Skin epidermis (tissue), 12 donors: ENCODE results near the gene SFXN5.

Source experiments
- H3K27ac ChIP-seq, 21 experiments: fragments of 200-600 bp; sonication (generic) in 11 of 21; one replicate each; pipeline ENCODE4 v1.5.0; 2020; ENCODE audit warnings: mild to moderate bottlenecking in 3 of 21, inconsistent platforms in 2 of 21, moderate library complexity in 2 of 21
- H3K4me3 ChIP-seq, 7 experiments: fragments of 200-600 bp; sonication (generic) in 2 of 7; one replicate each; pipeline ENCODE4 v1.5.0; 2020; ENCODE audit warnings: inconsistent platforms in 2 of 7, mild to moderate bottlenecking in 2 of 7, moderate library complexity in 1 of 7

Gene SFXN5

DNA sequence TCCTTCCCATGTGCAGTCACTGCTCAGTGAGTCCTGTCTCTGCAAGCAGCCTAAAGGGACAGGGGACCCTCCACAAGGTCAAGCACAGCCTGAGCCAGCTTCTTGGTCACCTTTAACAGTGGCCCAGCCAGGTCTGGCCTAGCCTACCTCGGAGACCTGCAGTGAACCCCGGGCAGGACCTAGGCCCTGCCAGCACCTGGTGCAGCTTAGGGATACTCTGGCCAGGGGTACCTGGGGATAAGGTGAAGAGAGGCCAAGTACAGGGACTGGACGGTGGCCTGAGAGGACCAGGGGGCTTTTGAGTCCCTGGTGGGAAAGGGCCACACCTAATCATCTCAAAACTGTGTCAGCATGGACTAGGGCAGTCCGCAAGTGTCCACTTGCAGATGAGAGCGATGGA lies 86.4 kb downstream of the SFXN5 start:
- Histone ChIP-seq H3K4me3 (no peak overlapping the region), H3K27ac (no peak overlapping the region)

DNA sequence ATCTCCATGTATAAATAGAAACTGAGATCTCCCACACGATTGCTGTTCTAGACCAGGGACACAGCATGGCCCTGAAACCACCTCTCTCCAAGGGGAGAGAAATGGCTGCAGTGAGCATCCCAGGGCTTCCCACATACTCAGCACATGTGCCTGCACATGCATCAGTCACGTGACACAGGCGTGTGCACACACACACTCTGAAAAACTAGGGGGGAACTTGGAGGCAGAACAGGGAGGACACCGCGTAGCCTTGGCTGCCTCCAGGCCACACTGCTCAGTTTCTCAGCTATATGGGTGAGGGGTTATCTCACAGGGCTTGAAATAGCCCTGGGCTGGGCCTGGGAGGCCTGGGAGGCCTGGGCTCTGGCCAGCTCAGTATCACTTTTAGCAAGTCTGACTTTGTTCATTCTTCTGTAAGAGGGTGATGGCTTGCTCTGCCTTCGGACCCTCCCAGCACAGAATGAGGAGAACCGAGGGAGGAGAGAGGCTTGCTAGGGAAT lies 87.3 kb downstream of the SFXN5 start:
- Histone ChIP-seq H3K4me3 (no peak overlapping the region), H3K27ac (no peak overlapping the region)

DNA sequence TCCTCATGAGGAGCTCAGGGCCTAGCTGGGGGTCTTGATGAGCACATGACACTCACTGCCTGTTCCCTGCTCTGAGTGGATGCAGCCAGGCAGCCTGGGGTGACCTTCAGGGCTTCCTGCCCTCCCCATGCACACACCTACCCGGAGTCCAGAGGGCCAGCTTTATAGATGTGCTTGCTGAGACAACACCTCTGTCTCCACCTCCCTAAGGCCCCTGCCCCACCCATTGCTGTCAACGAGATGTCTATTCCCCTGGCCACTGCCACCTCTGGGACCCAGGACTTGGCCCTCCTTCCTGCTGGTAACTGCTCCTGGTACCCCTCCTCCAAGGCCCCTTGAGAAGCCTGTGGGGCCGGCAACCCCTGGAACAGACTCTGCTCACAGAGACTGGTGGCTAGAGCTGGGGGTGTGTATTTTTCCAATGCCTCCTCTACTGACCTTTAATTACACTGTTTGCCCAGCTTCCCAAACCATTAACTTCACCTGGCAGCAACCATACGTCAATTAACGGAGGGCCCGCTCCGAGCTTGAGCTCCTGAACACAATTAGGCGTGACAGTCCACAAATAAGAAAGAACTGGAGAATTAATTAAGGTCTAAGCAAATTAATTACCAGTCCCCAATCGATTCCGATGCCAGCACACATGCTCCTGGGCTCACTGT lies 87.9 kb downstream of the SFXN5 start:
- Histone ChIP-seq H3K27ac (no peak overlapping the region), H3K4me3 (no peak overlapping the region)

DNA sequence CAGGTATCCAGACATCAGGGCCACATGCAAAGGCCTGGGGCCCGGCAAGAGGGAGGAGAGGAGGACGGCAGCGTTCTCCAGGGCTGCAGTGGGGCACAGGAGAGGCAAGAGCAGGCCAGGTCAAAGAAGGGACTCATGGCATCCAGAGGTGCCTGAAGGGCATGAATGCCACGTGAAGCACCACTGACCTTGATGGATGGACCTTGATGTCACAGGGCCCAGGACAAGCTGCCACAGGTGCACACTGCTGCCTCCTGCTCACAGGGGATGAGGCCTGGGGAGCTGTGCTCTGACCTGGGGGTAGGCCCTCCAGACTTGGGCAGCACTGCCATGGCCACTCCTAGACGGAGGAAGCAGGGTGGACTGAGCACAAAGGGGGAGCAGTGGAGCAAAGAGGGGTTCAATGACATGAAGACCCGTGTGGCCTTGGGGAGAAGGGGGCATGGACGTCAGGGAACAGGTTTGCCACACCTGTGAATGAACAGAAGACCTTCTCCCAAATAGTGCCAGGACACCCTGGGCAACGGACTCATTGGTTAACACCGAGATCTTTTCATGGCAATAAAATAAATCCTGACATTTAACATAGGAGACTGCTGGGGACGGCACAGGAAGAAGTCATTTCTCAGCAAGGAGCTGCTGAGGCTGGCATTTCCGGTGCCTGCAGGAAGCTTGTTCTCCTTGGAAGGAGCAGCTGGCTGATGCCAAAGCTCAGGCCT lies 88.6 kb downstream of the SFXN5 start:
- H3K4me3 ChIP-seq = no peak overlapping the region
- H3K27ac ChIP-seq = no peak overlapping the region

DNA sequence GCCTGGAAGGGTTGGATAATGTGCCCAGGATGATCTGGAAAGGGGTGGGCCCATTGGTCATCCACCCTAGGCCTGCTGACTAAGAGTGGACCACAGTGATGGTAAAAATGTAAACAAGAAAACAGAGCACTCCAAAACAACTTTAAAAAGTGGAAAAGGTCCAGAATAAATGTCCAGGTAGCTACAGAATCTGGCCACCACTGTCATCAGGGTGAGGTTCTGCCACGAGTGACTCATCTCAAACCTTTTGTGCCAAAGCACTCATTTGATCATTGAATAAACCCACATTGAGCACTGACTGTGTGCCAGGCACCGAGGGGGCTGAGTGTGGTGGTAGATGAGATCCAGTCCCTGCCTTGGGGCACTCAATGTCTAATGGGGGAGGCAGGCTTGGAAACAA lies 89.3 kb downstream of the SFXN5 start:
- Histone ChIP-seq H3K27ac (no peak overlapping the region), H3K4me3 (no peak overlapping the region)

DNA sequence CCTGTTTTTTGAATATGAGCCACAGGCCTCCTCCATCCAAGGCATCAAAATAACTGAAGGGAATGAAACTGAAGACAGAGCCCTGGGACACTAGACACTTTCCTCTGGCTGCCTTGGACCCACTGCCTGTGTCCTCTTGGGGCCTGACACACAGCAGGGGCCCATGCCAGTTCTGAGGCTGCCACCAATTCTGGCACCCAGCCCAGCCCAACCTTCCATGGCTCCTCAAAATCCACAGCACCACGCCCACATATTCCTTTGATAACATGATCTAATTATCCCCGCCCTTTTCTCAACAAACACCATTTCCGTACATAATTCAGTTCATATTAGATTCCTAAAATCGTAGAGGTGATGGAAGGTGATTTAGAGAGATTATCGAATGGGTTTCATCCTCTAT lies 90.0 kb downstream of the SFXN5 start:
- H3K27ac ChIP-seq = no peak overlapping the region
- no peak overlapping the region for H3K4me3 ChIP-seq

DNA sequence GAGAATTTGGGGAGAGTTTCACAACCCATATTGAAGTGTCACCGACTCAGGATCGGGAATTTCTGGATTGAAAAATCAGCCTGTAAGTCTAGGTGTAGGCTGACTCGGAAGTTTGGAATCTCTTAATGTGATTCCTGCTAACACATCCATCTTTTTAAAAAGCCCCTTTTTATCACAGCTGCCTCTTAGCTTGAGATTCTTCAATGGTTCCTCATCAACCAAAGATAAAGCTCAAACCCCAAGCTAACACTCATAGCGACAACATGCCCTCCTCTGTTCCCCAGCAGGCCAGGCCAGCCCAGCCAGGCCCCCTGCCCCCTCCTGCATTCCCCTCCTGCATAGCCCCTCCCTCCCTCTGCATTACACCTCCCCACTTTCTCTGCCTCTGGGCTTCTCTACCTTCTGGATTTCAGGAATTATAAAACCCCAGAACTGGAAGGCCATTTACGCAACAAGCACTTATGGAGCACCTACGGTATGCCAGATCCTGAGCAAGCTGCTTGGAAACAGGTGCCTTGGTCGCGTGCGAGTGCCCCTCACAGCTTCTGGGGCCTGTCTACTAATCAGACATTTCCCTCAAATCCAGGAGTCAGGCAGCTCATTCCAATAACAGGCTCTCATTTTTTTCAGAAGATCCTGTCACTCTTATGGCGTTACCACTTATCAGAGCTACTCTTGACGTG lies 90.8 kb downstream of the SFXN5 start:
- Histone ChIP-seq H3K27ac (no peak overlapping the region), H3K4me3 (no peak overlapping the region)

DNA sequence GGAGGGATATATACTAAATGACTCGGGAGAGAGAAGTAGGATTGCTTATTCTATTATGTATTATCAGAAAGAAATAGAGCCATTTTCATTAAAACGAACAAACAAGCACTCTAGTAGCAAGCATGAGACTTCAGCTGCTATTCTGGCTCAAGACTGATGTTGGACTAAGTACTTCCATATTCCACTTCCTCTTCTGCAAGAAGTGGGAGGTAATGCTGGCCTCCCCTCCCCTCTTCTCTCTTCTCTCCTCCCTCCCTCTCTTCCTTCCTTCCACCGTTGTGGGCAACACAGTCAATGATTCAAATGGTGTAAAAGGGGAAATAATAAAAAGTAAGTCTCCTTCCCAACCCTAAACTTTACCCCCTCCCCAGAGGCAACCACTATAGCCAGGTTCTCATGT lies 91.6 kb downstream of the SFXN5 start:
- no peak overlapping the region for H3K27ac ChIP-seq

DNA sequence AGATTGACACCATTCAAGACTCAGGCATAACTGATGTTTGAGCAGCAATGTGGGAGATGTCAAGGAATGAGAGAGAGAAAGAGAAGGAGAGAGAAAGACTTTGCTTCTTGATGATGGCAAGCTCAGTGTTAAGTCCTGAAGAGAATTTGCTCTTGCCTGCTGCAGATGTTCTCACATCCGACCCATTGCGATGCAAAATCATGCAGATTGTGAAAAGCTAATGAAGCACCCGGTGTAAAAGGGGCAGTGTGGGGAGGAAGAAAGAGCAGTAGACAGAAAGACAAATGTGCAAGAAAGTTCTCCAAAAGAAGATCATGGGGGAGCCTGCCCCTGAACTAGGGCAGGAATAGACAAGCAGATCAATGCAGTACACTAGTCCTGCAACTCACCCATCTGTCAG lies 96.5 kb downstream of the SFXN5 start:
- Histone ChIP-seq H3K27ac (no peak overlapping the region), H3K4me3 (no peak overlapping the region)

More for the DNA sequence above, 91.6 kb downstream of the SFXN5 start:
- no peak overlapping the region for H3K4me3 ChIP-seq

DNA sequence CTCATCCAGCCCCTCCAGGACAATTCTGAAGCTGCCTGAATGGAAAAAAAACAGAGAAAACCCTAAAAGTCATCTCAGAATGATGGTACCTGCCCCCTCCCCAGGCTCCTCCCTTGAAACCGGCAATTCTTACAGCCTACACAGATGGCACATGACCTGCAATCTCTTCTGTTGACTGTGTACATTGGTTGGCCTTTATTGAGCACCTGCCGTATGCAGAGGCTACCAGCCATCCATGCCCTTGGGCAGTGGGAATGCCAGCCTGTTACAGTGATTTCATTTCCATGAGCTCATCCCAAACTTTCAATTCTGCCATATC lies 97.1 kb downstream of the SFXN5 start:
- no peak overlapping the region for H3K27ac ChIP-seq
- no peak overlapping the region for H3K4me3 ChIP-seq

DNA sequence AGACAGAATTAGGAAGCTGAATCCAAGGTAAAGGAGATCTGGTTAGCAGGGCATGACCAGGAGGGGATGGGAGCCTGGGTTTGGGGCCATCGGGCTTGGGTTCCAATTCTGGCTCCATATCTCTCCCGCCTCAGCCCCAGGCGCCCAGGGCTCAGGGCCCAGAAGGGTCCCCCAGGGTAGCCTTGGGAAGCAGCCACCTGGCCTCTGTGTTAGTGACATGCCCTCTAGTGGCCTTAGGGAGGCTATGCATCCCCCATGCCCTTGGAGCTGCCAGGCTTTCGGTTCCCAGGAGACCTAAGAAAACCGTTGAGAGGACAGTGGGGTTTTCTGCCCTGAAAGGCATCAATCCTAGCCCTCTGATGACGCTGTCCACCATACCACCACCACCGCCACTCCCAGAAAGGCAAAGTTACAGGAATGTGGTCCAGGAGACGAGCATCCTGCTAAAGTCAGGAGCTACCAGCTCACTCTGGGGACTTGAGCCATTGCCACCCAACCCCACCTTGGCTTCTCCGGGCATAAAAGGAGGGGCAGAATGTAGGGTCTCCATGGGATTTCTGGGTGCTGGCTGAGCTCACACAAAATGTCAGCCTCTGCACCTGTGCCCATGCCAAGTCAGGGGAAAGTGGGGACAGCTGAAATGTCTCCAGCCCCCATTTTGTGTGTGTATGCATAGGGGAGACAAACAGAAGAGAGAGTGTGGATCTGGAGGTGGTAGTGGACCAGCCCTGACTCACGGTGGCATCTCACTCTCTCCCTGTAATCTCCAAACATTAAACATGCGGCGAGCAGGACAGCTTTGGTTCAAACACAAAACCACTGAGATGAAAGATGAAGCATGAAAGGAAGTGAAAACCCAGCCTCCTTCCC lies 97.7 kb downstream of the SFXN5 start:
- Histone ChIP-seq H3K27ac (no peak overlapping the region), H3K4me3 (no peak overlapping the region)

DNA sequence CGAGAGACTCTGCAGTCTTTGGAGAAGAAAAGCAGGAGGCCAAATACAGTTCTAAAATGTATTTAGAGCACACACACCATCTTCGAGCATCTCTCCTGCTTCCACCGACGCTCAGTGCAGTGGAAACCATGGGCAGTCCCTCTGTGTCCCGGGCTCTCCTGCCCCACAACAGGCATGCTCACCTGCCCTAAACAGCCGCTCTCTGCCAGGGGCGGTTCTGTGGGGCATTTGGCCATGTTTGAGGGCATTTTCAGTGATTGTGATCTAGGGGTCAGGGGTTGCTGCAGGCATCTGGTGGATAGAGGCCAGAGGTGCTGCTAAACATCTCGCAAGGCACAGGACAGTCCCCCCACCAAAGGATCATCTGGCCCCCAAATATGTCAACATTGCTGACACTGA lies 98.4 kb downstream of the SFXN5 start:
- no peak overlapping the region for H3K27ac ChIP-seq
- H3K4me3 ChIP-seq = no peak overlapping the region

DNA sequence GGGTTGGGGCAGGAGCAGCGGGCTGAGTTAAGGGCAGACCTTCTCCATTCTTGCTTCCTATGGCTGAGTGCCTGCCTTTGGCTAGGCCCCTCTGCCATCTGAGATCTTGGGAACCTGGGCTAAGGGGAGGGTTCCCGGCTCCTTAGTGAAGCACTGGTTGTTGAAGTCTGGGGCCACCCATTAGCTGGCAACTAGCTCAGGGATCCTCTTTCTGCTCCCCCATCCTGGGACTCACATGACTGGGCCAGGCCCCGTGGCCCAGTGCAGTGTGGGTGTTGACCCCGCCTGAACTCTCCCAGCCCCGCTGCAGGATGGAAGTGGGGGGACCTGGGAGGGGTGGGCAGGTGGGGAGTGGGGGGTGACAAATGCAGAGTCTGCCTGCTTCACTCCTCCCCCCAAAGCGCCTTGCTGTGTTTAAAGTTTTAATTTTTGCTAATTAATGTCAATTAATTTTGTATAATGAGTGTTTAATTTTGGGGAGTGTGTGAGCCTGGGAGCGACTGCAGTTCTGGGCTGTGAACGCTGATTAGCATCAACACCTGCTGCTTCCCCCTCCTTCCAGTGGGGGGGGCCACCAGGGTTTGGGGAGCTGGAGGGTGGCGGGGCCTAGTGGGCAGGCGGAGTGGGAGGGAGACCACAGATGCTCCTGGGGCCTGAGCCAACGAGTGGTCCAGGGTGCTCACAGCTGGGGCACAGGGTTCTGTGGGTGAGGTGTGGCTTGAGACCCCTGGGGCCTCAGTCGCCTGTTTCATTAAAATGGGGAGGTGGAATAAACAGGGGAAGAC lies 99.0 kb downstream of the SFXN5 start:
- Histone ChIP-seq H3K27ac (no peak overlapping the region), H3K4me3 (no peak overlapping the region)

DNA sequence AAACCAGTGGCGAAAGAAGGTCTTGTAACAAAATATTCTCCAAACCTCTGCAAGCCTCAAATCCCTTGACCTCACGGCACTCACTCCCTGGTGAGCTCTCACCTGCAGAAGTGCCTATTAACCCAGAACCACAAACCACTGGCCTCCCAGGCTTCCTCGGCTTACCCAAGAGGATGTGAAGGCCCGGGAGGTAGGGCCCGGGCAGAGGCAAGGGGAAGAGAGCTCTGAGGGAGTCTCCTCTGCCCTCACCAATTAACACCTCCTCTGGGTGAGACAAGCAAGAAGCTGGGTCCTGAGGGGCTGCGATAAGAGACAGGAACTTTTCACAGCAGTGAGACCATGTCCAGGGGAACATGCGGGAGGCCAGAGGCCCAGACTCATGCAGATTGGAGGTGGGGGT lies 100.5 kb downstream of the SFXN5 start:
- Histone ChIP-seq H3K4me3 (no peak overlapping the region), H3K27ac (no peak overlapping the region)

DNA sequence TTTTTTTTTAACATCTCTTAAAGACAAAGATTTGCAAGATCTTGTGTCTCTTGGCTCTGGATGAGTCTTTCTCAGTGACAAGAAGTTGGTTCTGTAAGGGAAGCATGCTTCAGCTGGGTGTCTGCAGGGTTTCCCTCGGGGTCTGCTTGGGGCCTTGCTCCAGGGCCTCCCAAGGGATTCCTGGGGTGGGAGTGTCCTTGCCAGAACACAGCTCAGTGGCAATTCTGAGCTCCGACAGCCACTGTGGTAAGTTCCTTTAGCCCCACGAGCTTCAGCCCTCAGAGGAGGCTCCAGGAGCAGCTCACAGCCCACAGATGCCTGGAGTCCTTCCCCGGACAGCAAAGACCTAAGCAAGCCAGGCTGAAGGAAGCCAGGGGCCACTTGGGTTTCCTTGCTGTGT lies 101.8 kb downstream of the SFXN5 start:
- H3K4me3 ChIP-seq = no peak overlapping the region
- no peak overlapping the region for H3K27ac ChIP-seq

DNA sequence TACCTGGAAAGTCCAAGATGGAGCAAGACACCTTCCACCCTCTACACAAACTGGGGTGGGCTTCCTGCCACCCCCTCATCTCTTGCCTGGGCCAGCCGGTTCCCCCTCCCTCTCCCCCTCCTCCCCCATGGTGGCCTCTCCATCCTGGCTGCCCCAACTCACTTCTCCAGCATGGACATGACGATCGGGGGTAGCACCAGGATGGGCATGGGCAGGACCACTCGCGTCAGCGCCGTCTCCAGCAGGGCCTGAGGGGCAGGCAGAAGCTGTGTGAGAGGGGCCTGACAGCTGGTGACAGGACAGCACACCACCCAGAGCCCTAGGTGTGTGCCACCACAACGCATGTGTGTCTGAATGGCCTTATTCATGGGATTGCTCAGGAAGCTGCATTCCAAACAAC lies 103.2 kb downstream of the SFXN5 start:
- no peak overlapping the region for H3K4me3 ChIP-seq
- no peak overlapping the region for H3K27ac ChIP-seq

DNA sequence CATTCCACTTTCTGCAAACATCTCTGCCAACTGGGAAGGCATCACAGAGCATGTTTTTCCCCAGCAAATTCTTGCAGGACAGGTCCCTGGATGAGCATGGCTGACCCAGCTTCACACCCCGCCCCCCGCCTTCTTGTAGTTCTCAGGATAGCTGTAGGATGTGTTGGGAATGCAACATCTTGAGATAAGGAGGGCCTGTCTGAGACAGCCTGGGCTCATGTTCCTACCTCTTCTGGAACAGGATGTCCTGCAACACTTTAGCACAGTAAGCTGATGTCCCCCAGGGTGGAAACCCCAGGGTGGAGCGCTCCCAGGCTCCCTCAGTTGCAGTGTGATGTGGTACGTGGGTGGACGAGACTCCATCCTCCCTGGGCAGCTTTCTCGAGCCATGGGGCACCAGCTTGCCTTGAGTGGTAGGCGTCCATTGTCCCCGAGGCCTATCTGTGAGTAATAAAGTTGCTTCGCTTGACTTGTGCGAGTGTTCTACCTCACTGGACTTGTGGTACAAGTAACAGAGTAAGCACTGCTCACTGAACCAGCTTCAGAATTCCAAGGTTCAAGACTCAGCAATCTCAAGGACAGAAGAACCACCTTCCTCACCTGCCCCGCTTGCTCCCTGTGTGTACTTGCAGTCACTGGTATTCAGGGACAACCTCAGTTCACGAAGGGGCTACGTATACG lies 105.6 kb downstream of the SFXN5 start:
- Histone ChIP-seq H3K4me3 (no peak overlapping the region), H3K27ac (no peak overlapping the region)

DNA sequence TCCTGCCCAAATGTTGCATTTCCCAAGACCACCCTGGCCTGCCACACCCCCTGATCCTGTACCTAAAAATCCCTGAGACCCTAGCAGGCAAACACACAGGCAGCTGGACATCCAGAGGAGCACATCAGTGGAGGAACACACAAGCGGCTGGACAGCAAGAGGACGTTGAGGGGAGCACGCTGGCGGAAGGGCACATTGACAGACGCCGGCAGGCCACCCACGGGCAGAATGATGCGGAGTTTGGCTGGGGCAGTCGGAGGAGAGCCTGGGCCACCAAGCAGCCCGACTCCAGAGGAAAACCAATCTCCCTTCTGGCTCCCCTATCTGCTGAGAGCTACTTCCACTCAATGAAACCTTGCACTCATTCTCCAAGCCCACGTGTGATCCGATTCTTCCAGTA lies 106.5 kb downstream of the SFXN5 start:
- Histone ChIP-seq H3K4me3 (no peak overlapping the region), H3K27ac (no peak overlapping the region)

DNA sequence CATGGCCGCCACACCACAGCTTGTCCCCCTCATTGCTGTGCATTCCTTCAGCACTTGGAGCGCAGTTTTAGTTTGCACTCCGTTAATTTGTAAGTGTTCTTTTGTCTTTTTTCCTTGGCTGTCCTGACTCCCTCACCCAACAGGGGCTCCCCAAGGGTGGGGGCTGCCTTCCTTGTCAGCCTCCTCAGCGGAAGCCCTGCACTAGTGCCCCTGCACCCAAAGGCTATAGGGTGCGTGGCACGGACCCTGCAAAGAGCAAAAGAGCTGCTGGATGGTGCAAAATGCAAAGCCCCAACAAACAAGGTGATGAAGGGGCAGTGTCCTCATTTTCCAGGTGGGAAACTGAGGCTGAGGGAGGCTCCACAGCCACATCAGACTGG lies 107.4 kb downstream of the SFXN5 start:
- Histone ChIP-seq H3K27ac (no peak overlapping the region), H3K4me3 (no peak overlapping the region)
